Fibroblast of skin of left biceps (primary cell): ENCODE data around the gene PA2G4.
"Not testable (repeated sequence)": the region's sequence is repeated elsewhere in the genome, so short reads cannot be mapped to it uniquely, and the experiment has no call there.

Source experiments
- DNase-seq, 2 experiments: peaks; one replicate each; pipeline ENCODE4 v3.0.0-alpha.2; 2013; ENCODE audit warnings: low read depth in 2 of 2

PA2G4 gene

DNA sequence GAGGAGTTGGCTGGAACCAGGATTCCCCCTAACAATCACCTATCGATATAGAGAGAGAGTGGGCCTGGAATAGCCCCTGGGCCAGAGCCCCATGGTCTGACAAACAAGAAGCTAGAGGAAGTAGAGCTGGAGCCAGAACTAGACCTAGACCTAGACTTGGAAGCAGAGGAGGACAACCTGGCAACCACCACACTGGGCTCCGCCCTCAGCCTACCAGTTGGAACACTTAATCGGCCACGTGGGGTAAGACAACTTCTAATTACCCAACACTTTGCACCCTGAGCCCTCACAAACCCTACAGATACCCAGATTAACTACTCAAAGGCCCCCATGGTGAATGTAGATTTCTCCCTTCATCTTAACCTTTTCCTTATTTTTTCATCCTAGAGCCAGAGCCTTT lies 4.6 kb upstream of the PA2G4 start:
- no peak for DNase-seq

DNA sequence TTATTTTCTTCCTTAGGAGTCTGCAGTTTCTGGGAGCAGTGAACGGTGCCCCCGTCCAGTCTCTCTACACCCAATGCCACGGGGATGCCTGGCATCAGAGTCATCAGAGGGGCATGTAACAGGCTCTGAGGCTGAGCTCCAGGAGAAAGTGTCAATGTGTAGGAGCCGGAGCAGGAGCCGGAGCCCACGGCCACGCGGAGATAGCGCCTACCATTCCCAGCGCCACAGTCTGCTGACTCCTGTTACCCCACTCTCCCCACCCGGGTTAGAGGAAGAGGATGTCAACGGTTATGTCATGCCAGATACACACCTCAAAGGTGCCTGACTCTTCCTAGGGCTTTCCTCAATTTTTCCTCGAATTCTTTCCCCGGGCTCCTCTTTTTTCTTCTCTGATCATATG lies 3.3 kb upstream of the PA2G4 start:
- no peak for DNase-seq

DNA sequence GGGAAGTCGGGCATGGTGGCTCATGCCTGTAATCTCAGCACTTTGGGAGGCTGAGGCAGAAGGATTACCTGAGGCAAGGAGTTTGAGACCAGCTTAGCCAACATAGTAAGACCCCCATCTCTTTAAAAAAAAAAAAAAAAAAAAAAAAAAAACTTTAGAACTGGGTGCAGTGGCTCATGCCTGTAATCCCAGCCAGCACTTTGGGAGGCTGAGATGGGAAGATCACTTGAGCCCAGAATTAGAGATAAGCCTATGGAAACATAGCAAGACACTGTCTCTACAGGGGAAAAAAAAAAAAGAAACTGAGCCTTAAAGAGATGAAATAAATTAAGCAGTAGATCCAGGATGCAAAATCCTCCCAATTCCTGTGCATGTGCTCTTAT lies 1.7 kb upstream of the PA2G4 start:
- no peak for DNase-seq

DNA sequence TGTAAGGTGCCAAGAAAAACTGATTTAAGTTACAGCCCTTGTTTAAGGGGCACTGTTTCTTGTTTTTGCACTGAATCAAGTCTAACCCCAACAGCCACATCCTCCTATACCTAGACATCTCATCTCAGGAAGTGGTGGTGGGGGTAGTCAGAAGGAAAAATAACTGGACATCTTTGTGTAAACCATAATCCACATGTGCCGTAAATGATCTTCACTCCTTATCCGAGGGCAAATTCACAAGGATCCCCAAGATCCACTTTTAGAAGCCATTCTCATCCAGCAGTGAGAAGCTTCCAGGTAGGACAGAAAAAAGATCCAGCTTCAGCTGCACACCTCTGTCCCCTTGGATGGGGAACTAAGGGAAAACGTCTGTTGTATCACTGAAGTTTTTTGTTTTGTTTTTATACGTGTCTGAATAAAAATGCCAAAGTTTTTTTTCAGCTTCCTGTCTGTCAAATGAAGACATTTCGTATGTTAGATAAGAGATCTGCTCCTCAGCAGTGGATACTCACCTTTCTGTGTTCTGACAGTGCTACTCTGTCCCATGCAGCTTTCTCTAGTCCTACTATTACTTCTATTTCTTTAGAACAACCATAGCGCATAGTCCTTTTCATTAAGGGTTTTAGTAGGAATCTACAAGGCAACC lies 1.2 kb upstream of the PA2G4 start:
- DNase-seq: no peak

DNA sequence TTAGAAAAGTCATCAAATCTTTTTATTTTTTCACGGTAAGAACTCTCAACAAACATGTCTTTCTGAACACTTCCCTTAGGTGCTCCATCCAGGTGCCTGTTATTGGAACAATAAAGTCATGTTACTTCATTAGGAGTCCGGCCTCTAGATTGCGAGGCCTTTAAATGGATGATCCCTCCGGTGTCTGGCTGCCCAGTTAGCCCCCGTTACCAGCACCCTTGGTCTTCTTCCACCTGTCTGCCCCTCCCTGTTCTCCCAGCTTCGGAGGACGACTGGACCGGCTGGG lies 593 bp upstream of the PA2G4 start:
- no peak for DNase-seq

DNA sequence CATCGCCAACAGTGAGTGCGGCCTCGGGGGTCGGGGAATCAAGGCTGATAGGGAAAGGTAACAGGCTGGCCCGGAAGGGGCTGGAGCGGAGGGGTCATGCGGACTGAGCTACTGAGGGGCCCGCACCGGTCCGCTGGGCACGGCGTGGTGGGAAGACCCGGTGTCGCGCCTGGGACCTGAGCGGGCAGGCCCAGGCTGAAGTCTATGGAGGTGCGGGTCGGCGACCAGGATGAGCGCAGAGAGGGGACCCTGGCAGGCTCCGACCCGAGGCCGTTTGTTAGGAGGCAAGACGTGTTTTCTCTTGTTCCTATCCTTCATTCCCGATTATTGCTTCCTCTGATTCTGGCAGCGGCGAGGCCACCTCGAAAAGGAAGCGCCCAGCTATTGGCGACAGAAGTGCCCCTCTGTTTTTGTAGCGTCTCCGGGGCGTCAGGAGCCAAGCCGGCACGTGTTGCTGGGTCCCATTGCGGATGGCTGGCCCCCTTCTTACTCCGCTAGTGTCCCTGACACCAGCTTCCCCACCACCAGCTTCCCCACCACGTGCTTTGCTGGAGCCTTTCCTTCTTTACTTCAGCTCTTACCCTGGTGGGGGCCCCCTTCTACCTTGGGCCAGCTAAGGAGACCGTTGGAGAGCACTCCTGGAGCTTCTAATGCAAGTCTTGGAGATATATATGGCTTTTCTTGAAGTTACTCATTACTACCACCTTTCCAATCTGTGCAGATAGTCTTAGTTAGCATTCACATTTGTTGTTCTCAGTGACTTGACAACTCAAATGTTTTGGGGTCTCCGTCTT lies 653 bp downstream of the PA2G4 start:
- DNase-seq: no peak

DNA sequence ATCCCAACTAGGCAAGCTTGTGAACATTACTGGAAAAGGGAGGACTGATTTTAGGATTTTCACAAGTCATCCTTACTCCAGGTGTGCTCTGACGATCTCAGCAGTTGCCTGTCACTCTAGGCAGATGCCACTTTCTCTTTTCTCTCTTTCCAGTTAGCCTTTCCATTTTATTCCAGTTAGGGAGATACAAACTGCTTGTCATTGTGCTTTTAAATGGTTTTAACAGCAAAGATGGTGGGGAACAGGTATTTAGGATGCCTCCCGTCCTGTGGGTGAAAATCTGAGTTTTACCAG lies 1.2 kb downstream of the PA2G4 start:
- no peak for DNase-seq

DNA sequence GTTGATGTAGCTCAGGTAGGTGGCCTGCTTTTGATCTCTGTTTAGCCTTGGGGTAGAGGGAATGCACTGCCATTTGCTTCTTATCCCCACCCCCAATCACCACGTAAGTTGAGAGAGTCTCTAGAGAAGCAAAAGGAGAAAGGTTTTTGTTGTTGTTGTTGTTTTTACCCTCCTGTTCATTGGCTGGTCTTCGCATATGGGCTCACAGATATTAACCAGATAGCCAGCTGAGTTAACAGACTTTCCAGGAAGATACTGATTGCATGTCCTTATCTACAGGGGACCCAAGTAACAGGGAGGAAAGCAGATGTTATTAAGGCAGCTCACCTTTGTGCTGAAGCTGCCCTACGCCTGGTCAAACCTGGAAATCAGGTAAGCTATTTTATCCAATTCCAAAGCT lies 2.9 kb downstream of the PA2G4 start:
- DNase-seq: no peak

DNA sequence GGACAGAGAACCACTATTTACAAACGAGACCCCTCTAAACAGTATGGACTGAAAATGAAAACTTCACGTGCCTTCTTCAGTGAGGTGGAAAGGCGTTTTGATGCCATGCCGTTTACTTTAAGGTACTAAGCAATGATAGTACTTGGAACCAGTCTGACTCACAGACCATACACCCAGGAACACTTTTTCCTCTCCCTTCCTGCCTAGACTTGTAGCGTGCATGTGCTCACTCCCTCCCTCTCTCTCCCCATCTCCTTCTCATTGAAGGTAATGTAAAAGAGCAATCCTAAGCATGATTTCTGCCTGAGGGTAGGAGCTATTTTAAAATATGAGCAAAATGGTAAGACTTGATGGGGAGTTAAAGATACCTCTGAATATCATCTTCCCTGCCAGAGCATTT lies 6.2 kb downstream of the PA2G4 start:
- no peak for DNase-seq

DNA sequence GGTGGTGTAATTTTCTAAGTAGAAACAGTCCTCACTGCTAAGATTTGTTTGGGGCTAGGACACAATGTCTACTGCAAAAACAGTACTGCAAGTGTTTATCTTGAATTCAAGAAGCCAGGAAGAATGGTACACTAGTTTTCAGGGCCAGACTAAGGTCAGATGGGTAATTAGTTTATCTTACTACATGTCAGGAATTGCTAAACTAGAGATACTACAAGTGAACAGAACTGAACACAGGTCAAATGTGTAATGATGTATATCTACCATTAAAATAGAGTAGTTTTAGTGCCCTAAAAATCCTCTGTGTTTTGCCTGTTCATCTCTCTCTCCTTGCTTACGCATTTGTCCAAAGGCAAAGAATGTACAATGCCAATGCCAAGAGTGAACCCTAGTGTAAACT lies 9.7 kb downstream of the PA2G4 start:
- no peak for DNase-seq

DNA sequence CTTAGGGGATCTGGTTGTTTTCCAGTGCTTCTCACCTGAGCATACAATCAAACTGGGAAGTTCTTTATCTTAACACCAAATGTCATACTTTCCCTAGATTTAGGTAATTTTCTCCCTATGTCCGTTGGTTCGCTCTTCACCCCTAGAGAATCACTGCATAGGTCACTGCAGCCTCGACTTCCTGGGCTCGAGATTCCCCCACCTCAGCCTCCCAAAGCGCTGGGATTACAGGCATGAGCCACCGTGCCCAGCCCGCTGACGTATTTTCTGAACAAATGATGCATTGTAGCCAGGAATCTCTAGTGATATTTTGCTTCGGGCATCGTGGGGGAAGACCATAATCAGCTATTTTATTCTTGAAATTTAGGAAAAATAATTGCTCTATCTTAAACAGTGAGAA lies 11.0 kb downstream of the PA2G4 start:
- no peak for DNase-seq

DNA sequence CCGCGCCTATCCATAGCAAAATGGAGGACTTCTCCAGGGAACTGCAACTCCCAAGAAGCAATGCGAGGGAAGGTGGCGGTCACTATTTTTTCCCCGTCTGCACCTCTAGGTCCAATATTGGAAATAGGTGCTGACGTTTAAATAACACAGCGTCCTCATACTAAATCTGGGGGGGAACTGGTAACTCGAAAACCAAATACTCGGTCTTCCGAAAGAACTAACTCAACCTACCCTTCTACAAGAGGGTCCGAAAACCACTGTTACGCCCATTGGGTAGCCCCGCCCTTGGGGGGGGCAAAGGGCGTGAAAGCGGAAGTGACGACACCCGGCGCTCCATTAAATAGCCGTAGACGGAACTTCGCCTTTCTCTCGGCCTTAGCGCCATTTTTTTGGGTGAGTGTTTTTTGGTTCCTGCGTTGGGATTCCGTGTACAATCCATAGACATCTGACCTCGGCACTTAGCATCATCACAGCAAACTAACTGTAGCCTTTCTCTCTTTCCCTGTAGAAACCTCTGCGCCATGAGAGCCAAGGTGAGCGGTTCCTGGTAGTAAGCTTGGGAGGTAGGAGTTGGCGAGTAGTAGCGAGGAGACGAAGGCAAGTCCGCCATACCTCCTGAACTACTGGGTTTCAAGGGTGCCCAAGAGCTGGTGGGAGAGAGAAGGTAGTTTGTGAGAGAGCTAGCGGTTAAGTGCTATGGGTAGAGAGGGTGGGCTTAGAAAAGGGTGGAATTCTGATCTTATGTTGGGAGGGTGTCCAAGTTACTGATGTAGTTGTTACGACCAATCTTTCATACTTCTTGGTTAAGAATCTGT lies 12.1 kb downstream of the PA2G4 start, which contains the start of gene RPL41:
Gene RPL41, plus strand, starts transcription at position 367 of the 815 bp plus-strand sequence.
- peak; percentile 80 to 81 for DNase-seq

DNA sequence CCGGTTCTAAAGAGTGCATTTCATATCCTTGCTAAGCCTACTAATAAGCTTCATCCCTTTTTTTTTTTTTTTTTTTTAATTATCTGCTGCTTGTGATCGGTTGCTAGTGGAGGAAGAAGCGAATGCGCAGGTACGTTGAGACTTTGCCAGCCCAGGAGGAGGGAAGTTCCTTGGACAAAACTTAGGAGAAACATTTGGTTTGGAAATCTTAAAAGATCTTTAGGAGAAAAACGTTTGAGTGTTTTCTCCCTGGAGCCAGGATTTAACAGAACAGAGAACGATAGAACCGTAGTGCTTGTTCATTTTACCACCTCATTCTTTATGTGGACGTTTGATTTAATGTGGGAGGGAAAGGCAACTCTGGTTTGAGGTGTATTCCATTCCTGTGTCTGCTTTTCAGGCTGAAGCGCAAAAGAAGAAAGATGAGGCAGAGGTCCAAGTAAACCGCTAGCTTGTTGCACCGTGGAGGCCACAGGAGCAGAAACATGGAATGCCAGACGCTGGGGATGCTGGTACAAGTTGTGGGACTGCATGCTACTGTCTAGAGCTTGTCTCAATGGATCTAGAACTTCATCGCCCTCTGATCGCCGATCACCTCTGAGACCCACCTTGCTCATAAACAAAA lies 12.8 kb downstream of the PA2G4 start:
- not testable (repeated sequence) for DNase-seq

DNA sequence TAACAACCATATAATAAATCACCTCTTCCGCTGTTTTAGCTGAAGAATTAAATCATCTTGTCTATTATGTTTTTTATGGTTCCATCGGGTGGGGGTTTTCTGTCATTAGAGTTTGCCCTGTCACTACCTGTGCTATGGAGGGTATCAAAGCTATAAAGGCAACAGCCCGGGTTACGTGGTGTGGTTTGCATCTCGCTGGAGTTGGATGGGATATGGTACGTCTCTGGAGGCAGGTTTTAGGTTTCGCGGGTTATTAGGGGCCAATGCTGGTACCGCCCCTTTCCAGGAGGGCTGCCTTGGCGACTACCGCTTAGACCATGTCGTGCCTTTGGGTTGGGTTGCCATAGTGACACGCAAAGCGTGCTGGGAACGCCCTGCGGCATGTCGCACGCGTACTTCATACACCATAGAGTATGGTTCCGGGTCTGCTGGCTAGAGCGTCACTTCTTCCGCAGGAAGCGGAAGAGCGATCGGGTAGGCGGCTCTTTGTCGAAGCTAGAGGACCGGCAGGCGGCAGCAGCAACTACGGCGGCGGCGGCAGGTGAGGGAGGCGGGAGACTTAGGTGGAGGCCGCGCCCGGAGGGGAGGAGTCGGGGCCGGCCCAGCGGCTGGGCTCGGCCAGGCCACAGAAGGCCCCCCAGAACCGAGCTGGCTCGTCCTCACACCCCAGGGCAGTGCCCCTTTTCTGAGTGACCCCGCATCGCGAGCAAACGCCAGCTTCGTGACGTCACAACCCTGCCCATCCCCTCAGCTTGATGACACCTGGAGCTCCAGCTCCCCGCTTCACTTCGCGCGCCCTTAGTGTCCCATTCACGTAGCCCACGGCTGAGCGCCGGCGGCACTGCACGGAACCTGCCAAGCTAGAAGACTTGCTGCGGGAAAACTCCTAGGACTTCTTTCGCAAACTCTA lies 13.7 kb downstream of the PA2G4 start, which contains the start of gene ZC3H10:
Gene ZC3H10, plus strand, starts transcription at position 489 of the 910 bp plus-strand sequence. CDS start 2,297 bp downstream, outside the sequence.
- peak; percentile 98 for DNase-seq

DNA sequence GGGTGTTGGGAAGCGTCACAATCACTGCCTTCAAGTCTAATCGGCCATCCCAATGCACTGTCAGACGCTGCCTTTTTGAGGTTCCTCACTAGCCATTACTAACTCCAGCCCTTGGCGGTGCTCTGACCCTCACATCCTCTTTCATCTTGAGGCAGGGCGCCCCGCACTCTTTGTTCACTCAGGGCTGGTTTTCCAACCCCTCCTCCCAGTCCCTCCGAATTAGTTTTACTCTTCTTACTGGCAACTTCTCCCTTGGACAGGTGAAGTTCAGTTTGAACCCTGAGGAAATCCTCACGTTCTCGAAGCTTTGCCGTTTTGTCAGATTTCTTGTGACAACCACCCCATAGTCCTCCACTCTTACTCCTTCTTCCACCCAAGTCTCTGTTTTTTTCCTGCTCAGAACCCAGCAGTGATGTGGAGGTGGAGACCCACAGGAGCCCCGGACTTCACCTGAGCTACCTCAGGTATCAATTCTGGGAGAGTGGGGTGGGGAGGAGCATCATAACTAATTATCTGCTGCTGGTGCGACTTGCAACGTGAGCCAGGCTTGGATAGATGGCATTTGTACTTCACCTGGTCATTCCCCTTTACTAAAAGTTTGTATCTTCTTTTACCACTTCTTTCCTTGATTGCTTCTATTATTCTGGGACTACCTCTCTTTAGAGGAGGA lies 14.5 kb downstream of the PA2G4 start:
- no peak for DNase-seq

DNA sequence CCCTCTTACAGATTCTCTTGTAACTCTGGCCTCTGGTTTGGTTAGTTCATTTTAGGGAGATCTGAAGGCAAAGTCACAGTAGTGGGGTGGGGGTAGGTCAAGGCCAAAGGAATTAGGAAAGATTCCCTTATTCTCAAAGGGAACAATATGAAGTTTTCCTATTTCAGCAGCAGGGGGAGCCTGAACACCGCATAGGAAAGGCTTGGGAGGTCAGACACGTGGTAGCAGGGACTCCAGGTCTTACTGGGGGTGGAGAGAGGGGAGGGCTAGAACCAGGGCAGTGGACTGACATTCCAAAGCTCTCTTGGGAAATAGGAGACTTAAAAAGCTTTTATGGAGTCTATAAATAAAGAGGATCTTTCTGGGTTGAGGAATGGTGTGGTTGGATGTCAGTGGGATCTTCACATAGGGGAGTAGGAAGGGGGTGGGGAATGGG lies 15.0 kb downstream of the PA2G4 start:
- DNase-seq: peak; percentile 74 to 80

DNA sequence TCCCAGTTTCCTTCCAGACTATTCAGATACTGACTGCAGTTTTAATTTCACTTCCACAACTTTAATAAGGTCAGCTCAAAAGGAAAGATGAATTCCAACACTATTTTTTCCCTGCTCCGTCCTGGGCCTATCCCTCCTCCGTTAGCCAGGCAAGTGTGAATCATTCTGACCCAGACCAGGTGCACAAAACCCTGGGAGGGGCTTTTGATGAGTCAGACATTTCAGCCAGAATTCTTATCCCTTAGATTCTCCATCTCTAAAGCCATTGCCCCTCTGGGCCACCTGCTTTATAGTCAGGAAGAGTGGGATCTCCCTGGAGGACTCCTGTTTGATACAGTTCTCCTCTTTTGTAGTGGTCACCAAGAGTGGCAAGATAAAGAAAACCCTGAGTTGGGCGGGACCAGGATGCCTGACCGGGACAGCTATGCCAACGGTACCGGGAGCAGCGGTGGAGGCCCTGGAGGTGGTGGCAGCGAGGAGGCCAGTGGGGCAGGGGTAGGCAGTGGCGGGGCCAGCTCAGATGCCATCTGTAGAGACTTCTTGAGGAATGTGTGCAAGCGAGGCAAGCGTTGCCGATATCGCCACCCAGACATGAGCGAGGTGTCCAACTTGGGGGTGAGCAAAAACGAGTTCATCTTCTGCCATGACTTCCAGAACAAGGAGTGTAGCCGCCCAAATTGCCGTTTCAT lies 15.9 kb downstream of the PA2G4 start:
- no peak for DNase-seq

DNA sequence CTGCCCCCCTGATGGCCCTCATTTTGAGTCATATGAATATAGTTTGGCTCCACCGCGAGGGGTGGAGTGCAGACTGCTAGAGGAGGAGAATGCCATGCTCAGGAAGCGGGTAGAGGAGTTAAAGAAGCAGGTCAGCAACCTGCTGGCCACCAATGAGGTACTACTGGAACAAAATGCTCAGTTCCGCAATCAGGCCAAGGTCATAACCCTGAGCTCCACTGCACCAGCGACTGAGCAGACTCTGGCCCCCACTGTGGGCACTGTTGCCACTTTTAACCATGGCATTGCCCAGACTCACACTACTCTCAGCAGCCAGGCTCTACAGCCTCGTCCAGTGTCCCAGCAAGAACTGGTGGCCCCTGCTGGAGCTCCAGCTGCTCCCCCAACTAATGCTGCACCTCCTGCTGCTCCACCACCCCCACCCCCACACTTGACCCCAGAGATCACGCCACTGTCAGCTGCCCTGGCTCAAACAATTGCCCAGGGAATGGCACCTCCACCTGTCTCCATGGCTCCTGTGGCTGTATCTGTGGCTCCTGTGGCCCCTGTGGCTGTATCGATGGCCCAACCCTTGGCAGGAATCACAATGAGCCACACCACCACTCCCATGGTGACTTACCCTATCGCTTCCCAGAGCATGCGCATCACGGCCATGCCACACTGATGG lies 17.0 kb downstream of the PA2G4 start:
- DNase-seq: no peak

DNA sequence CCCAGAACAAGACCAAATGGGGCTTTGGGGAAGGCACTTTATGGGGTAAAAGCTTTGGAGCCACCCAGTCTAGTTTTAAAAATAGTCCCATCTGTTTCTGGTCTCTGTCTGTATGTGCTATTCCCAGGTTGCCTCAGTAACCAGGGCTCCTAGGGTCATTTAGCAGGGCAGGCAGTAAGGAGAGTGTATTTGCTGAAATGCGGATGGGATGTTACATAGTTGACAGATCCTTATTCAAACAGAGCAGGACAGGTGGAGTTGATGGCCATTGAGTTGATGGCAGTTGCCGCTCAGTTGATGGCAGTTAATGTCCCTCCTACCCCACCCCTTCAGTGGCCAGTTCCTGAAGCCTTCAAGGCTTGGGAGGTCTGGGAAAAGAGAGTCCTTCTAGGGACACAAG lies 18.3 kb downstream of the PA2G4 start:
- no peak for DNase-seq

DNA sequence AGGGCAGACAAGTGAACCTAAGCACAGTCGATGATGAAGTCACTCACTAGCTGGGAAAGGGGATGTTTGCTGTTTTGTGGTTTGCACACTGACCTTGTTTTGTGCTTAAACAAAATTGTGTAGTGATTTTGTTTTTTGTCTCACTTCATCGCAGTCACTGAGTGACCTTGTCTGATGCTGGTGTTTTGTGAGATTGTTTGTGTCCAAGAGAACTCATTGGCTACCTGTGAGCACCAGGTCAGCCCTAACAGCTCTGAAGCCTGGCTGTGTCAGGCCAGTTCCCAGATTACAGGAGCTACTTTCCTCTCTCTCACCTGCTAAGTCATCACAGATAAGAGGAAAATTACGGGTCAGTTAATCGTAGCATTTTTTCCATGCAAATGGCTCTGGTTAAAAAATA lies 19.8 kb downstream of the PA2G4 start:
- DNase-seq: no peak
